ENCODE data around the gene KCNAB2. TPM values are rescaled to one million over a fixed set of nuclear protein-coding genes. Genes with fewer than 3 reads are reported as not detected.

Gene KCNAB2
- total RNA-seq, 1 donor from 2014 or later = 8.8 TPM

DNA sequence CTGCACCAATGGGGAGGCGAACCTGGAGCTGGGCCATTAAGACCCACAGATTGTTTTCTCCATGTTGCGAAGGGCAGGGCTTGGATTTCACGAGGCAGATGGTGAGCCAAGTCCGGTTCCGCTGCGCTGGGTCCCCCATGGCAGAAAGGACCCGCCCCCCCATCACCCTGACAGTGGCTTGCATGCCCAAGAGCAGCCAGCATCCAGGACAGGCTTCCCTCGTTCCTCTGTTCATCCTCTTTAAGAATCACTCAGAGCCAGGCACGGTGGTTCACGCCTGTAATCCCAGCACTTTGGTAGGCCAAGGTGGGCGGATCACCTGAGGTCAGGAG is 37.6 kb upstream of the KCNAB2 start:
- H3K4me1 ChIP-seq = no peaks in the 10 kb centered on the region
- TF ChIP-seq POLR2AphosphoS5 (IDR thresholded peaks at IDR 0.05; ENCODE audit: insufficient read depth in 1 of 2, low read depth in 1 of 2) (no peak), POLR2A (IDR thresholded peaks at IDR 0.05) (no peak)
- TF ChIP-seq, protein P1, sequence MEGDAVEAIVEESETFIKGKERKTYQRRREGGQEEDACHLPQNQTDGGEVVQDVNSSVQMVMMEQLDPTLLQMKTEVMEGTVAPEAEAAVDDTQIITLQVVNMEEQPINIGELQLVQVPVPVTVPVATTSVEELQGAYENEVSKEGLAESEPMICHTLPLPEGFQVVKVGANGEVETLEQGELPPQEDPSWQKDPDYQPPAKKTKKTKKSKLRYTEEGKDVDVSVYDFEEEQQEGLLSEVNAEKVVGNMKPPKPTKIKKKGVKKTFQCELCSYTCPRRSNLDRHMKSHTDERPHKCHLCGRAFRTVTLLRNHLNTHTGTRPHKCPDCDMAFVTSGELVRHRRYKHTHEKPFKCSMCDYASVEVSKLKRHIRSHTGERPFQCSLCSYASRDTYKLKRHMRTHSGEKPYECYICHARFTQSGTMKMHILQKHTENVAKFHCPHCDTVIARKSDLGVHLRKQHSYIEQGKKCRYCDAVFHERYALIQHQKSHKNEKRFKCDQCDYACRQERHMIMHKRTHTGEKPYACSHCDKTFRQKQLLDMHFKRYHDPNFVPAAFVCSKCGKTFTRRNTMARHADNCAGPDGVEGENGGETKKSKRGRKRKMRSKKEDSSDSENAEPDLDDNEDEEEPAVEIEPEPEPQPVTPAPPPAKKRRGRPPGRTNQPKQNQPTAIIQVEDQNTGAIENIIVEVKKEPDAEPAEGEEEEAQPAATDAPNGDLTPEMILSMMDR (IDR thresholded peaks at IDR 0.05) = no peak
- intact Hi-C loops (cut with DNase I) = no loop called here
- no peak for DNase-seq (ENCODE audit: extremely low spot score in 2 of 2)
- no peaks in the 10 kb centered on the region for H3K36me3 ChIP-seq
- no peak overlapping the region for H3K4me3 ChIP-seq
- no peak overlapping the region for H3K27ac ChIP-seq
- no peaks in the 10 kb centered on the region for H3K9me3 ChIP-seq
- H3K27me3 ChIP-seq = no peaks in the 10 kb centered on the region

DNA sequence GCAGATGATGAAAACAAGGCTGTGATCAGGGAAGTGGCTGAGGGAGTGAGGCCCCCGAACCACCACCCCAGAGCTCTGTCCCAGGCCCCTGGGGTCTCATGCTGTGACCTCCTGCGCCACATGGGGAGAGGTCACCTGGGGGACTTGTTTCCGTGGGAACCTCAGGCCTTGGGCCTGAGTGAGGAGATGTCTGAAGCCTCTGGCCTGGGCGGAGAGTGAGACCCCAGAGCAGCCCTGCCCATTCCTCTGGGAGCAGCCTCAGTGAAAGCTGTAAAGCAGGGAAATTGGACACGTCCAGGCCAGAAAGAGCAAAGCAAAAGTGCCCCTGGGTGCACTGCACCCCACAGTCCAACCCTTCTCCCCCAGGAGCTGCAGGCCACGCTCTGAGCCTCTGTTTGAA is 37.0 kb upstream of the KCNAB2 start:
- TF ChIP-seq POLR2AphosphoS5 (IDR thresholded peaks at IDR 0.05; ENCODE audit: insufficient read depth in 1 of 2, low read depth in 1 of 2) = no peak
- no peaks in the 10 kb centered on the region for H3K36me3 ChIP-seq
- intact Hi-C loops (cut with DNase I) = no loop called here

DNA sequence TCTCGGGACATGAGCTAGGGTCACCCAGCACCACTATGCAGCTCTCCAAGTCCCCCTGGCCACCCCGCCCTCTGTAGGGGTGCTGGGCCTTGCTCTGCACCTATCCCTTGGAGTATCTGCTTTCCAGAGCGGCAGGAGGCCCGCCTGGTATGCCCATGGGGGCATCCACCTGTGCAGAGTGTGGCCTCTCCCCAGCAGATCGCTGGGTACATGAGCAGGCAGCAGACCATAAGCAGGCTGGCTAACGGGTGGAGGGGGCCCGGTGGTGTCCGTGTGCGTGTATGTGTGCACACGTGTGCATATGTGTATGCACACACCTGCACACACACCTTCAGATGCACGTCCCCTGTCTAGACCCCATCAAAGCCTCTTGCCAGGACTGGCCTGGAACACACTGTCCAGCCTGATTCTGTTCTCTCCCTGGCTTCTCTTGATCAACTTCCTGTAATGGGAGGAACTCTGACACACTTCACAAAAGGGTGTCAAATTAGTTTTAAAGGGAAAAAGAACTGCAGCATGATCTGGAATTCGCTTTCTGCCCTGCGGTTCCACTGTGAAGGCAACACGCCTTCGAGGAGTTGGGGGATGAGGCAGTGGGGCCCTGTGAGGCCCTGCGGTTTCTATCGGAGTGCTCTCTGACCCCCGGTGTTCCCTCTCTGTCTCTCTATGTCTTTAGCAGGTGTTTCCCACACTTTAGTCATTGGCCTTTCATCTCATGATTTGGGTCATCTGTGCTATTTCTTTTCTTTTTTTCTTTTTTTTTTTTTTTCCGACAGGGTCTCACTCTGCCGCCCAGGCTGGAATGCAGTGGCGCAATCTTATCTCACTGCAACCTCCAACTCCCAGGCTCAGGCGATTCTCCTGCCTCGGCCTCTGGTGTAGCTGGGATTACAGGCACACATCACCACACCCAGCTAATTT is 36.3 kb upstream of the KCNAB2 start:
- H3K4me3 ChIP-seq = no peak overlapping the region
- no peaks in the 10 kb centered on the region for H3K4me1 ChIP-seq
- no peak overlapping the region for H3K27ac ChIP-seq
- H3K36me3 ChIP-seq = no peaks in the 10 kb centered on the region
- intact Hi-C loops (cut with DNase I) = no loop called here
- no peaks in the 10 kb centered on the region for H3K27me3 ChIP-seq
- H3K9me3 ChIP-seq = no peaks in the 10 kb centered on the region
- TF ChIP-seq POLR2A (IDR thresholded peaks at IDR 0.05) = no peak
- DNase-seq (ENCODE audit: extremely low spot score in 2 of 2) = no peak

More for the DNA sequence above, 37.0 kb upstream of the KCNAB2 start:
- DNase-seq (ENCODE audit: extremely low spot score in 2 of 2) = no peak
- Histone ChIP-seq H3K27ac (no peak overlapping the region), H3K9me3 (no peaks in the 10 kb centered on the region), H3K4me1 (no peaks in the 10 kb centered on the region), H3K27me3 (no peaks in the 10 kb centered on the region), H3K4me3 (no peak overlapping the region)

DNA sequence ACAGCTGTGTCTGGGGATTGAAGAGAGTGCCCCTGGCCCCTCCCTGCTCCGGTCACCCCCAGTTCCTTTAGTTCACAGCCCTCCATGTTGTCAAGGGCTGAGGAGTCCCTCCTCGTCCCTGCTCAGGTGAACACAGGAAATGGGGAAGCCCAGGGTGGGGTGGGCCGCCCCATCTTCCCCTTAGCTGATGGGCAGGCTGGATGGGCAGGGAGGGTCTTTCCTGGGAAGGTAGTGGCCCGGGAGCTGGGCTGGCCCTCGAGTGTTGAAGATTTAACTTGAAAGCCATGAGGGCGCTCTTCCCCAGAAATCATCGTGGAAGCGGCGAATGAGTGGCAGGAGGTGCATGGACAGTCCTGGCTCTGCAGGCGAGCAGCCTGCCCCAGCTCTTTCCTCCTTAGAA is 35.1 kb upstream of the KCNAB2 start:
- no peak overlapping the region for H3K27ac ChIP-seq
- intact Hi-C loops (cut with DNase I) = no loop called here
- TF ChIP-seq POLR2A (IDR thresholded peaks at IDR 0.05) (no peak), POLR2AphosphoS5 (IDR thresholded peaks at IDR 0.05; ENCODE audit: insufficient read depth in 1 of 2, low read depth in 1 of 2) (no peak)
- no peaks in the 10 kb centered on the region for H3K27me3 ChIP-seq
- H3K9me3 ChIP-seq = no peaks in the 10 kb centered on the region
- no peaks in the 10 kb centered on the region for H3K36me3 ChIP-seq
- H3K4me1 ChIP-seq = no peaks in the 10 kb centered on the region
- DNase-seq (ENCODE audit: extremely low spot score in 2 of 2) = no peak
- H3K4me3 ChIP-seq = no peak overlapping the region

DNA sequence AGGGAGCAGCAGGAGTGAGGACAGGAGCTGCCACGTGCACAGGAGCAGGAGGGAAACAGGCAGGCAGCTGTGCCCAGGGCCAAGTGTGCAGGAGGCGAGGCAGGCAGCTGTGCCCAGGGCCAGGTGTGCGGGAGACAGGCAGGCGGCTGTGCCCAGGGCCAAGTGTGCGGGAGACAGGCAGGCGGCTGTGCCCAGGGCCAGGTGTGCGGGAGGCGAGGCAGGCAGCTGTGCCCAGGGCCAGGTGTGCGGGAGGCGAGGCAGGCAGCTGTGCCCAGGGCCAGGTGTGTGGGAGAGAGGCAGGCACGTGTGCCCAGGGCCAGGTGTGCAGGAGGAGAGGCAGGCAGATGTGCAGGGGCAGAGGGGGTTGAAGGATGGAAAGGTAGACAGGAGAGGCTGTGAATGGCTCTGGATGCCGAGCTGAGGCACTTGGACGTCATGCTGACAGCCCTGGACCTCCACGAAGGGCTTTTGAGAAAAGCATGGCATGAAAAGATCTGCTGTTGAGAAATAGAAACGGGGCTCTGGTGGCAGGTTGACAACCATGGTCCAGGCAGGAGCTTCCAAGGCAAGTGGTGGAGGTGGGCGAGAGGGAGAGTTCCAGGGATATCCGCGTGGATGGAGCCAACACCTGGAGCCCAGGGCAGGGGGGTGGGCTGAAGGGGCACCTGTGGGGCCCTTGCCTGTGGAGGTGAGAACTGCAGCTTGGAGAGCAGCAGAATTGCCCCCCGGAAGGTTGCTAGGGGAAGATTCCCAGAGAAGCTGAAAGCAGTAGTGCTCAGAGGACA is 34.3 kb upstream of the KCNAB2 start:
- H3K27me3 ChIP-seq = no peaks in the 10 kb centered on the region
- no peak overlapping the region for H3K4me3 ChIP-seq
- no peak for TF ChIP-seq POLR2AphosphoS5 (IDR thresholded peaks at IDR 0.05; ENCODE audit: insufficient read depth in 1 of 2, low read depth in 1 of 2)
- no peak for DNase-seq (ENCODE audit: extremely low spot score in 2 of 2)
- H3K36me3 ChIP-seq = no peaks in the 10 kb centered on the region
- H3K4me1 ChIP-seq = no peaks in the 10 kb centered on the region
- no peaks in the 10 kb centered on the region for H3K9me3 ChIP-seq
- H3K27ac ChIP-seq = no peak overlapping the region
- intact Hi-C loops (cut with DNase I) = no loop called here

DNA sequence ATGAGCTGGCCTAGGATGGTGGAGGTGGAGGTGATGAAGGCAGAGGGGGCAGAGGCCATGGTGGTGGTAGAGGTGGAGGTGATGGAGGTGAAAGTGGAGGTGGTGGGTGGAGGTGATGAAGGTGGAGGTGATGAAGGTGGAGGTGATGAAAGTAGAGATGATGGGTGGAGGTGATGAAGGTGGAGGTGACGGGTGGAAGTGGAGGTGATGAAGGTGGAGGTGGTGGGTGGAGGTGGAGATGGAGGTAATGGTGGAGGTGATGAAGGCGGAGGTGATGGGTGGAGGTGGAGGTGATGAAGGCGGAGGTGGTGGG is 33.8 kb upstream of the KCNAB2 start:
- Histone ChIP-seq H3K27ac (no peak overlapping the region), H3K36me3 (no peaks in the 10 kb centered on the region), H3K27me3 (no peaks in the 10 kb centered on the region), H3K4me1 (no peaks in the 10 kb centered on the region), H3K4me3 (no peak overlapping the region), H3K9me3 (no peaks in the 10 kb centered on the region)
- intact Hi-C loops (cut with DNase I) = no loop called here
- TF ChIP-seq, protein P1 (IDR thresholded peaks at IDR 0.05) = no peak
- no peak for TF ChIP-seq POLR2AphosphoS5 (IDR thresholded peaks at IDR 0.05; ENCODE audit: insufficient read depth in 1 of 2, low read depth in 1 of 2)
- DNase-seq (ENCODE audit: extremely low spot score in 2 of 2) = no peak
